ENCODE measurements around the gene BLOC1S5. TPM values are rescaled to one million over a fixed set of nuclear protein-coding genes. Genes with fewer than 3 reads are reported as not detected.

Gene BLOC1S5
- total and polyA plus RNA-seq, 4 experiments from 2014 or later: 23.0 to 36.3 (median 26.1) TPM

DNA sequence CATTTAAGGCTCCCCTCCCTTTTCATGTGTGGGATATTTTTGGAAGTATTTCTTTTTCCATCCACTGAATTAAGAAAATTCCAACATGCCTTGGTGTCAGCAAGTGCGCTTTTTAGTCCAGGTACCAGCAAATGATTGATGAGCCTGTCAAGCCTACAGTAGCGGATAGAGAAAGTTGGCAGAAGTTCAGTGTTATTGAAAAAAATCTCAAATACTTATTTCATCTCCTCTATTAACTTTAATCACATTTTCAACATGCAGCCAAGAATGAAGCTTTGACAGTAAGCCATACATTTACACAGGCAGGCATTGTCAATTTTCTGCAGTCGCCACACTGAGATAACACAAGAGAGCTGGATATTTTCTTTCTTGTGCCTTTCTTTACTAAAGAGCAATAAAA lies 50.4 kb downstream of the BLOC1S5 start:
- H3K9me3 ChIP-seq (ENCODE audit: control insufficient read depth in 1 of 2, low read length in 2 of 2): no peaks in the 10 kb centered on the region
- Mint-ChIP-seq H3K27me3 (no peaks in the 10 kb centered on the region), H3K4me1 (peaks cover 0 to 14% (median 0%) of the 10 kb centered on the region in 4 donors), H3K9me3 (no peaks in the 10 kb centered on the region), H3K36me3 (peaks cover 36 to 44% of the 10 kb centered on the region in 2 donors), H3K4me3 (no peak overlapping the region), H3K27ac (no peak overlapping the region)
- no peak for DNase-seq
- no peaks in the 10 kb centered on the region for H3K27me3 ChIP-seq (ENCODE audit: insufficient read depth, low read length)
- no peaks in the 10 kb centered on the region for H3K4me1 ChIP-seq (ENCODE audit: insufficient read depth, low read length)
- peaks cover 8% of the 10 kb centered on the region for H3K36me3 ChIP-seq (ENCODE audit: insufficient read depth, low read length)
- H3K27ac ChIP-seq (ENCODE audit: low read depth, low read length): no peak overlapping the region
- CTCF ChIA-PET (ENCODE audit: partially characterized antibody): interaction anchor here (0.6 to 0.7 kb wide), 3 partner anchors 26 to 205 kb away, joined by 3 read pairs; no protein-coding TSS in a partner anchor
- no peak overlapping the region for H3K4me3 ChIP-seq (ENCODE audit: low read length in 2 of 2)
- POLR2A ChIA-PET (ENCODE audit: partially characterized antibody): interaction anchor here (1.3 kb wide), 1 partner anchor 10 kb away, joined by 3 read pairs; no protein-coding TSS in a partner anchor
- intact Hi-C loops (cut with micrococcal nuclease): no loop called here

DNA sequence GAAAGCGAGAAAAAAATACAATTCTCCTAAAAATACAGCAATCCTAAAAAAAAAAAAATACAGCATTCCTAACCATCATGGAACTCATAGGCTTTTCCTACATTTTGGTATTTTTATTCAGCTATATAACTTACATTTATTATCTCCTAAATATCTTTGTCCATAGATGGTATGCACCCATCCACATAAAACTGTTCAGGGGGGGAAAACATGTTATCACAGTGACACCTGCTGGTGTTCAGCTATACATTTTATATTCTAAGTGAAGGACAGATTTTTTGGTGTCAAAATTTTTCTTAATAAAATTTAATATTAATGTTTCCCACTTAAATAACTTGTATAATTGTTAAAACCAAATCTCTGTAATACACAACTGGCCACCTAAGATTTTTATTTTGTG lies 58.0 kb downstream of the BLOC1S5 start:
- Histone ChIP-seq H3K4me1 (ENCODE audit: insufficient read depth, low read length) (no peaks in the 10 kb centered on the region), H3K27me3 (ENCODE audit: insufficient read depth, low read length) (no peaks in the 10 kb centered on the region), H3K27ac (ENCODE audit: low read depth, low read length) (no peak overlapping the region), H3K4me3 (ENCODE audit: low read length in 2 of 2) (no peak overlapping the region), H3K9me3 (ENCODE audit: control insufficient read depth in 1 of 2, low read length in 2 of 2) (no peaks in the 10 kb centered on the region), H3K36me3 (ENCODE audit: insufficient read depth, low read length) (no peaks in the 10 kb centered on the region)
- DNase-seq: peak in 1 of 5 donors; percentile 5
- H3K27ac Mint-ChIP-seq: no peak overlapping the region
- intact Hi-C loops (cut with micrococcal nuclease): loop anchor here (2.0 to 5.0 kb wide), 3 partner anchors 283 to 1329 kb away; no protein-coding TSS in a partner anchor
- H3K36me3 Mint-ChIP-seq: peaks cover 6 to 10% of the 10 kb centered on the region in 2 donors
- H3K4me1 Mint-ChIP-seq: no peaks in the 10 kb centered on the region
- H3K4me3 Mint-ChIP-seq: no peak overlapping the region
- H3K27me3 Mint-ChIP-seq: no peaks in the 10 kb centered on the region
- ChIA-PET CTCF (ENCODE audit: partially characterized antibody) (interaction anchor here (1.0 to 1.8 kb wide), 3 partner anchors 10 to 731 kb away, joined by 3 to 8 read pairs (median 5); no protein-coding TSS in a partner anchor), POLR2A (ENCODE audit: partially characterized antibody) (interaction anchor here (0.7 kb wide), 1 partner anchor 96 kb away, joined by 3 read pairs; no protein-coding TSS in a partner anchor)
- no peaks in the 10 kb centered on the region for H3K9me3 Mint-ChIP-seq

DNA sequence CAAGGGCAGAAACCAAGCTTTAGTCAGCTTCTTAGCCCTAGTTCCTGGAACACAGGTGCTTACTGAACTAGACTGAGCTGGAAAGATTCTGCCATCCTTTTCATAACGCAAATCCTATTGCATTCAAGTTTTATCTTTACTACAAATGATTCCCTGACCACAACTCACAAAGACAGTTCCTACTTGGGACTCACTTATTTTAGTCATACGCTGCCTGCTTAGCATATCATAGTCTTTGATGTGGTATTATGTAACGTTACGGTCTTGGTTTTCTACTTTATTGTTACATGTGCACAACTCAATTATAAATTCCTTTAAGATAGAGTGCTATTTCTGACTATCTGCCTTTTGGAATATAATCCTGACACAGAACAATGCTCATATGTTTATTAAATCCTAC lies 59.1 kb downstream of the BLOC1S5 start:
- Mint-ChIP-seq H3K27me3 (no peaks in the 10 kb centered on the region), H3K36me3 (peaks cover 4 to 5% of the 10 kb centered on the region in 2 donors), H3K4me3 (no peak overlapping the region), H3K4me1 (no peaks in the 10 kb centered on the region), H3K27ac (no peak overlapping the region), H3K9me3 (no peaks in the 10 kb centered on the region)
- Histone ChIP-seq H3K27ac (ENCODE audit: low read depth, low read length) (no peak overlapping the region), H3K27me3 (ENCODE audit: insufficient read depth, low read length) (no peaks in the 10 kb centered on the region), H3K4me1 (ENCODE audit: insufficient read depth, low read length) (no peaks in the 10 kb centered on the region), H3K9me3 (ENCODE audit: control insufficient read depth in 1 of 2, low read length in 2 of 2) (no peaks in the 10 kb centered on the region), H3K36me3 (ENCODE audit: insufficient read depth, low read length) (no peaks in the 10 kb centered on the region), H3K4me3 (ENCODE audit: low read length in 2 of 2) (no peak overlapping the region)
- CTCF ChIA-PET (ENCODE audit: partially characterized antibody): interaction anchor here (1.8 kb wide), 1 partner anchor 730 kb away, joined by 8 read pairs; no protein-coding TSS in a partner anchor
- no peak for DNase-seq
- POLR2A ChIA-PET (ENCODE audit: partially characterized antibody): no interaction called here
- intact Hi-C loops (cut with micrococcal nuclease): loop anchor here (5.0 kb wide), 1 partner anchor 1328 kb away; no protein-coding TSS in a partner anchor

DNA sequence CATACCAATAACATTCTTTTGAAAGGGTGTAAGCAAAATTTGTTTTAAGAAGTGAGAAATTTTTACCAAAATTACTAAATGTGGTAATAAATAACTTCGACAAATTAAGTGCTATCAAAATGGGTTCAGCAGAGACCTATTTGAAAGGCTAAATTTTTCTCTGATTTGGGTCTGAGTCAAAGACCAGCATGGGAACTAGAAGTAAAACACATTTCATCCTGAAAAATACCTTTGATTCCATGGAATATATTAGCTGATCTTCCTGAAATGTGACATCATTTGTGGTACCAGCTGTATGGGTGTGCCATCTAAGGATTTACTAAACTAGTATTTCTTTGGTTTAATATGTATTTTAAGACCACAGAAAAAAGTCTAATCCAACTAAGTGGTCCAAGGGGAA lies 63.6 kb downstream of the BLOC1S5 start:
- intact Hi-C loops (cut with micrococcal nuclease): no loop called here
- H3K27ac ChIP-seq (ENCODE audit: low read depth, low read length): no peak overlapping the region
- Mint-ChIP-seq H3K4me1 (no peaks in the 10 kb centered on the region), H3K27me3 (no peaks in the 10 kb centered on the region), H3K4me3 (no peak overlapping the region), H3K9me3 (no peaks in the 10 kb centered on the region), H3K27ac (no peak overlapping the region), H3K36me3 (no peaks in the 10 kb centered on the region)
- ChIA-PET CTCF (ENCODE audit: partially characterized antibody) (no interaction called here), POLR2A (ENCODE audit: partially characterized antibody) (no interaction called here)
- H3K4me1 ChIP-seq (ENCODE audit: insufficient read depth, low read length): no peaks in the 10 kb centered on the region
- DNase-seq: no peak
- no peaks in the 10 kb centered on the region for H3K27me3 ChIP-seq (ENCODE audit: insufficient read depth, low read length)
- H3K36me3 ChIP-seq (ENCODE audit: insufficient read depth, low read length): no peaks in the 10 kb centered on the region
- no peaks in the 10 kb centered on the region for H3K9me3 ChIP-seq (ENCODE audit: control insufficient read depth in 1 of 2, low read length in 2 of 2)
- no peak overlapping the region for H3K4me3 ChIP-seq (ENCODE audit: low read length in 2 of 2)

DNA sequence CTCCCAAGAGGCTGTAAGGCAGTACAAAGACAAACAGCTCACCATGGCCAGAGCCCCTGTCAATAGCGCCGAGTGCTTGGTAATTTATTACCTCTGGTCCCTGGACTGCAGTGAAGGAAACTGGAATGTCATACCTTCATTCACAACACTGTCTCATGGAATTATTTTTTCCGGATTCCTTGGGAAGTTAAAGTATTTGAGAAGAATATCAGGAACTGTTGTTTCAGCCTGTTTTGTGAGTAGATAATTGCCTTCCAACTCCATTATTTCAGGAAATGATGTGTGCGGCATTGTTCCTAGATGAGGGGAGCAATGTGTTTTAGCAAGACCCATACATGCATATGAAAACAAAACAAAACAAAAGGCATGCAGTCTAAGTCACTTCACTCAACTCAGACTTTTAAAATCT lies 64.0 kb downstream of the BLOC1S5 start:
- H3K9me3 ChIP-seq (ENCODE audit: control insufficient read depth in 1 of 2, low read length in 2 of 2): no peaks in the 10 kb centered on the region
- H3K27me3 Mint-ChIP-seq: no peaks in the 10 kb centered on the region
- no peak overlapping the region for H3K27ac Mint-ChIP-seq
- no peak overlapping the region for H3K27ac ChIP-seq (ENCODE audit: low read depth, low read length)
- H3K4me1 Mint-ChIP-seq: no peaks in the 10 kb centered on the region
- intact Hi-C loops (cut with micrococcal nuclease): no loop called here
- no peaks in the 10 kb centered on the region for H3K36me3 Mint-ChIP-seq
- no peak for DNase-seq
- POLR2A ChIA-PET (ENCODE audit: partially characterized antibody): no interaction called here
- no peaks in the 10 kb centered on the region for H3K36me3 ChIP-seq (ENCODE audit: insufficient read depth, low read length)
- H3K4me3 Mint-ChIP-seq: no peak overlapping the region
- no peaks in the 10 kb centered on the region for H3K9me3 Mint-ChIP-seq
- H3K4me3 ChIP-seq (ENCODE audit: low read length in 2 of 2): no peak overlapping the region
- H3K27me3 ChIP-seq (ENCODE audit: insufficient read depth, low read length): no peaks in the 10 kb centered on the region
- CTCF ChIA-PET (ENCODE audit: partially characterized antibody): no interaction called here
- H3K4me1 ChIP-seq (ENCODE audit: insufficient read depth, low read length): no peaks in the 10 kb centered on the region

DNA sequence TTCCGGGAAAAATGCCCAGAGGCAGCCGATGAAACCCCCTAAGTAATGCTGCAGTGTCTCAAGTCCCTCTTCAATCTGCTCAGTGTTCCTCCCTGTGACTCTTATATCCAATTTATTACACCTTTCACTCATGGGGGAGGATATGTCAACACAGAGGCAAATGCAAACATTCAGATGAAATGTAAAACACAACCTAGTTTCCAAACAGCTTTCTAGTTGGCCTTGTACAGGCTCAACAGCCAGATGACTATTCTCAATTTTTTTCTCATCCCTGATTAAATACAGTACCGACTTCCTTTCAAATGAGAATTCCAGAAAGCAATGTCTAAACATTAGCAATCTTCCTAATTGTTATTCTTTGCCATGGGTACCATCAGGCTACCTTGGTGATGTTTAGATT lies 65.0 kb downstream of the BLOC1S5 start:
- Mint-ChIP-seq H3K36me3 (no peaks in the 10 kb centered on the region), H3K27ac (no peak overlapping the region), H3K4me1 (no peaks in the 10 kb centered on the region), H3K4me3 (no peak overlapping the region), H3K9me3 (no peaks in the 10 kb centered on the region), H3K27me3 (no peaks in the 10 kb centered on the region)
- no peak for DNase-seq
- Histone ChIP-seq H3K27ac (ENCODE audit: low read depth, low read length) (no peak overlapping the region), H3K27me3 (ENCODE audit: insufficient read depth, low read length) (no peaks in the 10 kb centered on the region), H3K4me3 (ENCODE audit: low read length in 2 of 2) (no peak overlapping the region), H3K4me1 (ENCODE audit: insufficient read depth, low read length) (no peaks in the 10 kb centered on the region), H3K36me3 (ENCODE audit: insufficient read depth, low read length) (no peaks in the 10 kb centered on the region), H3K9me3 (ENCODE audit: control insufficient read depth in 1 of 2, low read length in 2 of 2) (no peaks in the 10 kb centered on the region)
- CTCF ChIA-PET (ENCODE audit: partially characterized antibody): no interaction called here
- intact Hi-C loops (cut with micrococcal nuclease): no loop called here
- POLR2A ChIA-PET (ENCODE audit: partially characterized antibody): no interaction called here

DNA sequence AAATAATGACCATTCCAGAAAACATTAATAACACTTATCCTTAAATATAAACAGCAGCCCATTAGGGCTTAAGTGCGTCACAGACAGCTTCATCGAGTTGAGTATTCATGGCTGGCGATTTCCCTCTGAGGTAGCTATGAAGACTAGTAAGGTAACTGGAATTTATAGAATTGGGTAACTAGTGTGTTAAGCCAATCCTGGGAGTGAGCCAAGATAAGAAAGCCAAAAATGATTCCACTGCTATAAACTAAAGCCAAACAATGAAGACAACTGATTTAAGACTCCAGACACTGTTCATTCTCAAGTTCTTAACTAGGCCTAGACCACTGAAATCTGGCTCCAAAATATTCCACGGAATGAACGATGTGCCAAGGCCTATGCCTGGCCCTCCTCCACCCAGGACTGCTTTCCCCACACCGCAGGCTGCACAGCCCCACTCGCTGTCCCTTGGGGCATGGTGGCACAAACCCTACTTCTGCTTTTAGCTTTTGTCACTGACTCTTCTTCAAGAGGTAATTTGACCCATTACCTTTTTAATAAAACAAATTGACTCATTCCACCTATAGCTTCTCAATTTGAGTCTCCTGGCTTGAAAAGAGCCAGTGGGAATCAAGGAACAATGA lies 66.0 kb downstream of the BLOC1S5 start:
- H3K4me3 Mint-ChIP-seq: no peak overlapping the region
- Histone ChIP-seq H3K4me1 (ENCODE audit: insufficient read depth, low read length) (no peaks in the 10 kb centered on the region), H3K27me3 (ENCODE audit: insufficient read depth, low read length) (no peaks in the 10 kb centered on the region), H3K36me3 (ENCODE audit: insufficient read depth, low read length) (no peaks in the 10 kb centered on the region), H3K9me3 (ENCODE audit: control insufficient read depth in 1 of 2, low read length in 2 of 2) (no peaks in the 10 kb centered on the region), H3K27ac (ENCODE audit: low read depth, low read length) (no peak overlapping the region), H3K4me3 (ENCODE audit: low read length in 2 of 2) (no peak overlapping the region)
- H3K9me3 Mint-ChIP-seq: peaks cover 0 to 3% (median 0%) of the 10 kb centered on the region in 8 donors
- no peaks in the 10 kb centered on the region for H3K36me3 Mint-ChIP-seq
- no peak for DNase-seq
- intact Hi-C loops (cut with micrococcal nuclease): no loop called here
- no peak overlapping the region for H3K27ac Mint-ChIP-seq
- ChIA-PET POLR2A (ENCODE audit: partially characterized antibody) (no interaction called here), CTCF (ENCODE audit: partially characterized antibody) (no interaction called here)
- H3K27me3 Mint-ChIP-seq: no peaks in the 10 kb centered on the region
- no peaks in the 10 kb centered on the region for H3K4me1 Mint-ChIP-seq

All from CD4-positive, alpha-beta memory T cell (primary cell).